ENCODE results near the gene IRAK2. TPM values are rescaled to one million over a fixed set of nuclear protein-coding genes. Genes with fewer than 3 reads are reported as not detected.

The IRAK2 gene
- total and polyA plus RNA-seq, 2 donors: 3.3 to 3.9 TPM

- Histone ChIP-seq H3K27ac (ENCODE audit: low read depth in 1 of 2, low read length in 1 of 2) (no peak overlapping the region), H3K9me3 (ENCODE audit: control insufficient read depth in 2 of 2, insufficient read depth in 1 of 2, low read length in 1 of 2) (no peaks in the 10 kb centered on the region), H3K4me1 (ENCODE audit: control insufficient read depth in 2 of 2, insufficient read depth in 2 of 2, low read length in 2 of 2) (peaks cover 0 to 2% of the 10 kb centered on the region in 2 donors), H3K36me3 (ENCODE audit: control insufficient read depth in 2 of 2, insufficient read depth in 2 of 2, low read length in 1 of 2) (peaks cover 2 to 7% of the 10 kb centered on the region in 2 donors), H3K27me3 (ENCODE audit: control insufficient read depth in 2 of 2, insufficient read depth in 1 of 2, low read length in 1 of 2) (no peaks in the 10 kb centered on the region), H3K4me3 (ENCODE audit: low read length in 2 of 2) (no peak overlapping the region)
- no peak for DNase-seq (ENCODE audit: low read depth in 6 of 9, low spot score in 9 of 9)
- WGBS: 98% methylated on average over 2 of the region's 2 CpGs
Measured at GRCh38 chr3:10204921-10205320, 40.2 kb downstream of the IRAK2 start.

DNA sequence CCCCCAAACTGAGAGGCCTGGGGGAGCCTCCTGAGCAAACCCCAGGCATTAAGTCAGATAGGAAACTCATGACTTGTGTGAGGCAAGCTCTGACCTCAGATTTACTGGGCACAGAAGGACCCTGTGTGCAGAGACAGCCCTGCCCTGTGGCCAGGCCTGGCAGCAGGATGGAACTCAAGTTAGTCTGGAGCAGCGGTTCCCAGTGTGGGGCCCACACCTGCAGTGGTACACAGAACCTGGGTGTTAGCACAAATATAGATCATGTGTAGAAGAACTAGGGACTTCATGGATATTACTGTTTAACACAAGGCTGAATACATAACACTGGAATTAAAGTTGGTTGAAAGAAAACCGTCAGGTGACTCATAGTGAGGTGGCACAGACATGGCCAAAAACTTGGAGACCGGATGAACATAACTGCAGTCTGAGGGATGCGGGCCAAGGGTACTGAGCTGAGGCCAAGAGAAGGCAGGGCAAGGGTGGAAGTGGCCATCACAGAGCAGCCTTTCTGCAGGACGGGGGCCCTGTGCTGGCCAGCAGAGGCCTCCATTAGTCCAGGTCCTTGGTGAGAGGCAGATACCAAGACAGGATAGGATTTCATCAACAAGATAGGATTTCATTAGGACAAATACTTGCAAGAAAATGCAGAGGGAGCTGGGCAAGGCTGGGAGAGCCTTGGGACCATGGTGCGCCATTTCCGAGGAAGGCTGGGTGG, 40.9 kb downstream of the IRAK2 start:
- WGBS: 98% methylated on average over 7 of the region's 7 CpGs
- Histone ChIP-seq H3K36me3 (ENCODE audit: control insufficient read depth in 2 of 2, insufficient read depth in 2 of 2, low read length in 1 of 2) (peaks cover 2 to 7% of the 10 kb centered on the region in 2 donors), H3K27ac (ENCODE audit: low read depth in 1 of 2, low read length in 1 of 2) (no peak overlapping the region)

DNA sequence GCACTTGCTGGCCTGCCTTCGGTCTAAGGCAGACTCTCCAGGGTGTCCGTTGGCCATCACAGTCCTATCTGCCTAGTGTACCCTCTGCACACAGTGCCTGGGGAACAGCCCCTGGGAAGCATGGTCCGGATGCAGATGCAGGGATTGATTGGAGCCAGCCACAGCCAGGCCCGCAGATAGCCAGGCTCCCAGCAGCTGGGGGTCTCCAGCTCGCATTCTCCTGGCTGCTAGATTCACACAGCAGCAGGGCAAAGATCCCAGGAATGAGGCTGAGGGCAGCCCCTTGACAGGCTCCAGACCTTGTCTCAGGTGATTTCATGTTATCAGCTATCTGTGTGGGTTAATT, 41.4 kb downstream of the IRAK2 start:
- H3K27ac ChIP-seq (ENCODE audit: low read depth in 1 of 2, low read length in 1 of 2): no peak overlapping the region
- 93% methylated on average over 5 of the region's 5 CpGs for WGBS
- H3K9me3 ChIP-seq (ENCODE audit: control insufficient read depth in 2 of 2, insufficient read depth in 1 of 2, low read length in 1 of 2): no peaks in the 10 kb centered on the region
- peaks cover 2 to 6% of the 10 kb centered on the region in 2 donors for H3K36me3 ChIP-seq (ENCODE audit: control insufficient read depth in 2 of 2, insufficient read depth in 2 of 2, low read length in 1 of 2)
- no peak for DNase-seq (ENCODE audit: low read depth in 6 of 9, low spot score in 9 of 9)
- H3K27me3 ChIP-seq (ENCODE audit: control insufficient read depth in 2 of 2, insufficient read depth in 1 of 2, low read length in 1 of 2): no peaks in the 10 kb centered on the region
- no peaks in the 10 kb centered on the region for H3K4me1 ChIP-seq (ENCODE audit: control insufficient read depth in 2 of 2, insufficient read depth in 2 of 2, low read length in 2 of 2)
- no peak overlapping the region for H3K4me3 ChIP-seq (ENCODE audit: low read length in 2 of 2)

More for the DNA sequence above, 40.9 kb downstream of the IRAK2 start:
- H3K4me3 ChIP-seq (ENCODE audit: low read length in 2 of 2): no peak overlapping the region
- no peaks in the 10 kb centered on the region for H3K9me3 ChIP-seq (ENCODE audit: control insufficient read depth in 2 of 2, insufficient read depth in 1 of 2, low read length in 1 of 2)
- H3K4me1 ChIP-seq (ENCODE audit: control insufficient read depth in 2 of 2, insufficient read depth in 2 of 2, low read length in 2 of 2): no peaks in the 10 kb centered on the region
- no peak for DNase-seq (ENCODE audit: low read depth in 6 of 9, low spot score in 9 of 9)
- no peaks in the 10 kb centered on the region for H3K27me3 ChIP-seq (ENCODE audit: control insufficient read depth in 2 of 2, insufficient read depth in 1 of 2, low read length in 1 of 2)

DNA sequence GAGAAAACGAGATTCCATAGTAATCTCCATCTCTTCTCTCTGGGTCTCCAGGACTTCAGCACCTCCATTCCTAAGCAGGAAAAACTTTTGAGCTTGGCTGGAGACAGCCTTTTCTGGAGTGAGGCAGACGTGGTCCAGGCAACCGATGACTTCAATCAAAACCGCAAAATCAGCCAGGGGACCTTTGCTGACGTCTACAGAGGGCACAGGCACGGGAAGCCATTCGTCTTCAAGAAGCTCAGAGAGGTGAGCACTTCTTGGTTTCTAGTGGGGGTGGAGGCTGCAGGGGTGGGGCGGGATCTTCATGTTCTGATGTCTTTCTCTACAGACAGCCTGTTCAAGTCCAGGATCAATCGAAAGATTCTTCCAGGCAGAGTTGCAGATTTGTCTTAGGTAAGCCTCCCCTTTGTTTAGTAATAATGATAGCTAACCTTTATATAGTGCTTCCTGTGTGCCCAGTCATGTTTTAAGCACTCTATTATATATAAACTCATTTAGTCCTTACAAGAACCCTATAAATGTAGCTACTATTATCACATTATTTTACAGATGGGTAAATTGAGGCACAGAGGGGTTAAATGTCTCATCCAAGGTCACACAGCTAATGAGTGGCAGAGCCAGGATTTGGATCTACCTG, 48.6 kb downstream of the IRAK2 start:
- H3K4me1 ChIP-seq (ENCODE audit: control insufficient read depth in 2 of 2, insufficient read depth in 2 of 2, low read length in 2 of 2): no peaks in the 10 kb centered on the region
- no peak overlapping the region for H3K4me3 ChIP-seq (ENCODE audit: low read length in 2 of 2)
- H3K9me3 ChIP-seq (ENCODE audit: control insufficient read depth in 2 of 2, insufficient read depth in 1 of 2, low read length in 1 of 2): peaks cover 0 to 5% of the 10 kb centered on the region in 2 donors
- H3K27ac ChIP-seq (ENCODE audit: low read depth in 1 of 2, low read length in 1 of 2): no peak overlapping the region
- peaks cover 0 to 3% of the 10 kb centered on the region in 2 donors for H3K36me3 ChIP-seq (ENCODE audit: control insufficient read depth in 2 of 2, insufficient read depth in 2 of 2, low read length in 1 of 2)
- 91% methylated on average over 9 of the region's 9 CpGs for WGBS
- no peak for DNase-seq (ENCODE audit: low read depth in 6 of 9, low spot score in 9 of 9)
- H3K27me3 ChIP-seq (ENCODE audit: control insufficient read depth in 2 of 2, insufficient read depth in 1 of 2, low read length in 1 of 2): no peaks in the 10 kb centered on the region

DNA sequence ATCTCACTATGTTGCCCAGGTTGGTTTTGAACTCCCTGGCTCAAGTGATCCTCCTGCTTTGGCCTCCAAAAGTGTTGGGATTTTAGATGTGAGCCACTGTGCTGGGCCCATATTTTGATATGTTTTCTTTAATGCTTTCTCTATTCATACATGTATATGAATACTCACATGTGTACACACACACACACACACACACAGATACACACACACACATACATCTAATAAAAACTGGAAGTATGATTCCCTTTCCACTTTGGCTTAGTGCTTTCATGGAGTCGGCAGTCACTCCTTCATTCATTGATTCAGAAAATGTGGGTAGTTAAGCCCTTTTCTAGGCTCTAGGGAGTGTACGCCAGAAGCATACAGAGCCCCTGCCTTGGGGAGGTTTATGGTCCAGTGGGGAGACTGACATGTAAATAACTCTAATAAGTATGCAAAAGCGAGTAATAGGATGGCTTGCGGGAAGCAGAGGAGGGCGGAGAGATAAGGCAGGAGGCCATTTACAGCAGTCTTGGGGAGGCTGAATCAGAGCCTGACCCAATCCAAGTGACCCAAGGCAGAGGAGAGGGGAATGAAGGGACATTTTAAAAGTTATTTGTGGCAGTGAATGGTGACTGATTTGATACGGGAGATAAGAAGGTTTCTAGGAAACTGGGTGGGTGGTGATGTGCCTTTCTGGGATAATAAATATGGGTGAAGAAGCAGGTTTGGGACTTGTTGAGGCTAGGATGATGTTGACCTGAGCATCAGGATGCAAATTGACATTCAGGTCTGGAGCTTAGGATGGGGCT, 51.1 kb downstream of the IRAK2 start:
- Histone ChIP-seq H3K4me1 (ENCODE audit: control insufficient read depth in 2 of 2, insufficient read depth in 2 of 2, low read length in 2 of 2) (no peaks in the 10 kb centered on the region), H3K4me3 (ENCODE audit: low read length in 2 of 2) (no peak overlapping the region), H3K9me3 (ENCODE audit: control insufficient read depth in 2 of 2, insufficient read depth in 1 of 2, low read length in 1 of 2) (peaks cover 0 to 5% of the 10 kb centered on the region in 2 donors), H3K27ac (ENCODE audit: low read depth in 1 of 2, low read length in 1 of 2) (no peak overlapping the region), H3K27me3 (ENCODE audit: control insufficient read depth in 2 of 2, insufficient read depth in 1 of 2, low read length in 1 of 2) (no peaks in the 10 kb centered on the region), H3K36me3 (ENCODE audit: control insufficient read depth in 2 of 2, insufficient read depth in 2 of 2, low read length in 1 of 2) (peaks cover 0 to 3% of the 10 kb centered on the region in 2 donors)
- no peak for DNase-seq (ENCODE audit: low read depth in 6 of 9, low spot score in 9 of 9)
- 97% methylated on average over 6 of the region's 6 CpGs for WGBS

GRCh38 chr3:10217359-10217758, 52.6 kb downstream of the IRAK2 start:
- DNase-seq (ENCODE audit: low read depth in 6 of 9, low spot score in 9 of 9): no peak
- no peaks in the 10 kb centered on the region for H3K27me3 ChIP-seq (ENCODE audit: control insufficient read depth in 2 of 2, insufficient read depth in 1 of 2, low read length in 1 of 2)
- peaks cover 0 to 3% of the 10 kb centered on the region in 2 donors for H3K36me3 ChIP-seq (ENCODE audit: control insufficient read depth in 2 of 2, insufficient read depth in 2 of 2, low read length in 1 of 2)
- over 99% methylated on average over 3 of the region's 3 CpGs for WGBS
- peaks cover 0 to 5% of the 10 kb centered on the region in 2 donors for H3K9me3 ChIP-seq (ENCODE audit: control insufficient read depth in 2 of 2, insufficient read depth in 1 of 2, low read length in 1 of 2)
- no peak overlapping the region for H3K4me3 ChIP-seq (ENCODE audit: low read length in 2 of 2)
- no peak overlapping the region for H3K27ac ChIP-seq (ENCODE audit: low read depth in 1 of 2, low read length in 1 of 2)
- H3K4me1 ChIP-seq (ENCODE audit: control insufficient read depth in 2 of 2, insufficient read depth in 2 of 2, low read length in 2 of 2): no peaks in the 10 kb centered on the region

GRCh38 chr3:10219737-10220136, 55.0 kb downstream of the IRAK2 start:
- peaks cover 0 to 7% of the 10 kb centered on the region in 2 donors for H3K4me1 ChIP-seq (ENCODE audit: control insufficient read depth in 2 of 2, insufficient read depth in 2 of 2, low read length in 2 of 2)
- no peak overlapping the region for H3K27ac ChIP-seq (ENCODE audit: low read depth in 1 of 2, low read length in 1 of 2)
- WGBS: 96% methylated on average over 9 of the region's 9 CpGs
- no peaks in the 10 kb centered on the region for H3K27me3 ChIP-seq (ENCODE audit: control insufficient read depth in 2 of 2, insufficient read depth in 1 of 2, low read length in 1 of 2)
- H3K4me3 ChIP-seq (ENCODE audit: low read length in 2 of 2): no peak overlapping the region
- peaks cover 0 to 3% of the 10 kb centered on the region in 2 donors for H3K36me3 ChIP-seq (ENCODE audit: control insufficient read depth in 2 of 2, insufficient read depth in 2 of 2, low read length in 1 of 2)
- no peak for DNase-seq (ENCODE audit: low read depth in 6 of 9, low spot score in 9 of 9)
- peaks cover 0 to 5% of the 10 kb centered on the region in 2 donors for H3K9me3 ChIP-seq (ENCODE audit: control insufficient read depth in 2 of 2, insufficient read depth in 1 of 2, low read length in 1 of 2)

DNA sequence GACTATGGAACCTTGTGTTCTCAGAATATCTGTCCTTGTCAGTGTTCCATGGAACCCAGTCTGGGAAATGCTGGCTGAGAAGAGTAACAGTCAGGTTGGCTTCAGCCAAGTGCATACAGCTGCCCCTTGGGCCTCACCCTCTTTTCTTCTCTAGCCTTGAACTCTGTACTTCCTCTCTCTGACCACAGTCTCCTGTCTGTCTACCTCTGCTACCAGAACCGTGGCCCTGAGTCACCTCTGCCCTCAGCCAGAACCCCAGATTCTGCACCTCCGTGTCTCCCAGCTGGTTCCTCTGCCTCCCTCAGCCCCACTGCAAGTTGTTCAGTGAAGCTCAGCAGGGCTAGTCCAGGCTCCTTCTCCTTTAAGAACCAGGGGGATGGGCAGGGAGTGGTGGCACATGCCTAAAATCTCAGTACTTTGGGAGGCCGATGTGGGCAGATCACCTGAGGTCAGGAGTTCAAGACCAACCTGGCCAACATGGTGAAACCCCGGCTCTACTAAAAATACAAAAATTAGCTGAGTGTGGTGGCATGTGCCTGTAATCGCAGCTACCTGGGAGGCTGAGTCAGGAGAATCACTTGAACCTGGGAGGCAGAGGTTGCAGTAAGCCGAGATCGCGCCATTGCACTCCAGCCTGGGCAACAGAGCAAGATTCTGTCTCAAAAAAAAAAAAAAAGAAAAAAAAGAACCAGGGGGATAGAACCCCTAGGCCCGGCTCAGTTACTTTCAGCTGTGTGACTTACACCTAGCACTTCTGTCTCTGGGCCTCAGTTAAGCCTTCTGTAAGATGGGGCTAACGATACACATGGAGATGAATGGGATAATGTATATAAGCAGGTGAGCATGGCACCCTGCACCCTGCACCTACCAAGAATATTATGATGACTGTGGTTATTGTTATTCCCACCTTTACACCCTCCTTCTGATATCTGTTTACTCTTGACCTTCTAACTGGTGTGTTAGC, 59.2 kb downstream of the IRAK2 start:
- peaks cover 3 to 24% of the 10 kb centered on the region in 2 donors for H3K4me1 ChIP-seq (ENCODE audit: control insufficient read depth in 2 of 2, insufficient read depth in 2 of 2, low read length in 2 of 2)
- WGBS: 80% methylated on average over 10 of the region's 10 CpGs
- H3K4me3 ChIP-seq (ENCODE audit: low read length in 2 of 2): no peak overlapping the region
- no peak overlapping the region for H3K27ac ChIP-seq (ENCODE audit: low read depth in 1 of 2, low read length in 1 of 2)
- H3K9me3 ChIP-seq (ENCODE audit: control insufficient read depth in 2 of 2, insufficient read depth in 1 of 2, low read length in 1 of 2): no peaks in the 10 kb centered on the region
- H3K27me3 ChIP-seq (ENCODE audit: control insufficient read depth in 2 of 2, insufficient read depth in 1 of 2, low read length in 1 of 2): no peaks in the 10 kb centered on the region
- H3K36me3 ChIP-seq (ENCODE audit: control insufficient read depth in 2 of 2, insufficient read depth in 2 of 2, low read length in 1 of 2): peaks cover 4 to 5% of the 10 kb centered on the region in 2 donors
- no peak for DNase-seq (ENCODE audit: low read depth in 6 of 9, low spot score in 9 of 9)
